ENCODE measurements around the gene KERA.

- no peak for TF ChIP-seq EZH2phosphoT487 (IDR thresholded peaks at IDR 0.05; ENCODE audit: borderline replicate concordance, low read depth, low read length)
- TF ChIP-seq, protein P1, sequence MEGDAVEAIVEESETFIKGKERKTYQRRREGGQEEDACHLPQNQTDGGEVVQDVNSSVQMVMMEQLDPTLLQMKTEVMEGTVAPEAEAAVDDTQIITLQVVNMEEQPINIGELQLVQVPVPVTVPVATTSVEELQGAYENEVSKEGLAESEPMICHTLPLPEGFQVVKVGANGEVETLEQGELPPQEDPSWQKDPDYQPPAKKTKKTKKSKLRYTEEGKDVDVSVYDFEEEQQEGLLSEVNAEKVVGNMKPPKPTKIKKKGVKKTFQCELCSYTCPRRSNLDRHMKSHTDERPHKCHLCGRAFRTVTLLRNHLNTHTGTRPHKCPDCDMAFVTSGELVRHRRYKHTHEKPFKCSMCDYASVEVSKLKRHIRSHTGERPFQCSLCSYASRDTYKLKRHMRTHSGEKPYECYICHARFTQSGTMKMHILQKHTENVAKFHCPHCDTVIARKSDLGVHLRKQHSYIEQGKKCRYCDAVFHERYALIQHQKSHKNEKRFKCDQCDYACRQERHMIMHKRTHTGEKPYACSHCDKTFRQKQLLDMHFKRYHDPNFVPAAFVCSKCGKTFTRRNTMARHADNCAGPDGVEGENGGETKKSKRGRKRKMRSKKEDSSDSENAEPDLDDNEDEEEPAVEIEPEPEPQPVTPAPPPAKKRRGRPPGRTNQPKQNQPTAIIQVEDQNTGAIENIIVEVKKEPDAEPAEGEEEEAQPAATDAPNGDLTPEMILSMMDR (conservative IDR thresholded peaks at IDR 0.05; ENCODE audit: low read length), result no peak
Measured at GRCh38 chr12:91103624-91104023, 45.8 kb upstream of the KERA start.
